PFSK-1 (cell line): Measurements from ENCODE around the gene FARP2.

Experiments used
- FOXP2 ChIP-seq: optimal IDR thresholded peaks from 2 replicates; pipeline ENCODE3; 2011; ENCODE audit warnings: borderline replicate concordance, control low read depth, inconsistent platforms; ENCODE audit not compliant: insufficient read depth; ENCODE audit errors: extremely low read length, extremely low read depth
- POLR2AphosphoS5 ChIP-seq: IDR thresholded peaks from 2 replicates; pipeline ENCODE4 v1.6.1; 2012; ENCODE audit warnings: low read depth, mild to moderate bottlenecking, control low read depth, low read length, moderate library complexity
- SIN3A ChIP-seq: IDR thresholded peaks from 2 replicates; pipeline ENCODE4 v1.6.1; 2012; ENCODE audit warnings: mild to moderate bottlenecking, low read length, moderate library complexity, borderline replicate concordance; ENCODE audit not compliant: insufficient read depth
- TAF1 ChIP-seq: IDR thresholded peaks from 2 replicates; pipeline ENCODE4 v1.6.1; 2012; ENCODE audit warnings: low read length, control low read depth, borderline replicate concordance; ENCODE audit not compliant: insufficient read depth
- TF ChIP-seq, protein P1 (sequence below), 2 experiments: IDR thresholded peaks; 2 replicates each; pipeline versions ENCODE4 v1.6.1 to v1.8.0; 2011 to 2012; ENCODE audit warnings: low read depth in 2 of 2, low read length in 2 of 2, control low read depth in 1 of 2, inconsistent platforms in 1 of 2, mild to moderate bottlenecking in 1 of 2, moderate library complexity in 1 of 2; ENCODE audit not compliant: insufficient read depth in 1 of 2

The FARP2 gene

DNA sequence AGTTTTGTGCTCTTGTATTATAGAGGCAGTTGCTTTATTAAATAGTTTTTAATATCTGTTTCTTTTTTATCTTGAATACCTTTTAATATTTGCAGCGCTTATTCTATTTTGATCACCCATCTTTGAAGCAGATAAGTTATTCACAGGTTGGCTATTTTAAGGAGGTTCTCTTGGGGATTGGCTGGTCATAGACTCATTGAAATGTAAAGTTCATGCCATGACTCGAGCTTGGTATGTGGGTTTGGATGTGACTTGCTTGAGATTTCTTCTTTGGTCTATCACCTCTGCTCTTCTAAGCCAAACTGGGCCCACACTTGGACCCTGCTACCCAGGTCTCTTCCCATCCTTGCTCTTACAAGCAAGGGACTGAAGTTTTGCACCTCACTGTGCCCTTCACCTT, 33.6 kb downstream of the FARP2 start:
- TF ChIP-seq, protein P1, sequence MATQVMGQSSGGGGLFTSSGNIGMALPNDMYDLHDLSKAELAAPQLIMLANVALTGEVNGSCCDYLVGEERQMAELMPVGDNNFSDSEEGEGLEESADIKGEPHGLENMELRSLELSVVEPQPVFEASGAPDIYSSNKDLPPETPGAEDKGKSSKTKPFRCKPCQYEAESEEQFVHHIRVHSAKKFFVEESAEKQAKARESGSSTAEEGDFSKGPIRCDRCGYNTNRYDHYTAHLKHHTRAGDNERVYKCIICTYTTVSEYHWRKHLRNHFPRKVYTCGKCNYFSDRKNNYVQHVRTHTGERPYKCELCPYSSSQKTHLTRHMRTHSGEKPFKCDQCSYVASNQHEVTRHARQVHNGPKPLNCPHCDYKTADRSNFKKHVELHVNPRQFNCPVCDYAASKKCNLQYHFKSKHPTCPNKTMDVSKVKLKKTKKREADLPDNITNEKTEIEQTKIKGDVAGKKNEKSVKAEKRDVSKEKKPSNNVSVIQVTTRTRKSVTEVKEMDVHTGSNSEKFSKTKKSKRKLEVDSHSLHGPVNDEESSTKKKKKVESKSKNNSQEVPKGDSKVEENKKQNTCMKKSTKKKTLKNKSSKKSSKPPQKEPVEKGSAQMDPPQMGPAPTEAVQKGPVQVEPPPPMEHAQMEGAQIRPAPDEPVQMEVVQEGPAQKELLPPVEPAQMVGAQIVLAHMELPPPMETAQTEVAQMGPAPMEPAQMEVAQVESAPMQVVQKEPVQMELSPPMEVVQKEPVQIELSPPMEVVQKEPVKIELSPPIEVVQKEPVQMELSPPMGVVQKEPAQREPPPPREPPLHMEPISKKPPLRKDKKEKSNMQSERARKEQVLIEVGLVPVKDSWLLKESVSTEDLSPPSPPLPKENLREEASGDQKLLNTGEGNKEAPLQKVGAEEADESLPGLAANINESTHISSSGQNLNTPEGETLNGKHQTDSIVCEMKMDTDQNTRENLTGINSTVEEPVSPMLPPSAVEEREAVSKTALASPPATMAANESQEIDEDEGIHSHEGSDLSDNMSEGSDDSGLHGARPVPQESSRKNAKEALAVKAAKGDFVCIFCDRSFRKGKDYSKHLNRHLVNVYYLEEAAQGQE (IDR thresholded peaks at IDR 0.05; ENCODE audit: insufficient read depth in 1 of 2, low read depth in 2 of 2, low read length in 2 of 2), result no peak
- TF ChIP-seq TAF1 (no peak), FOXP2 (no peak), SIN3A (no peak), POLR2AphosphoS5 (no peak)

DNA sequence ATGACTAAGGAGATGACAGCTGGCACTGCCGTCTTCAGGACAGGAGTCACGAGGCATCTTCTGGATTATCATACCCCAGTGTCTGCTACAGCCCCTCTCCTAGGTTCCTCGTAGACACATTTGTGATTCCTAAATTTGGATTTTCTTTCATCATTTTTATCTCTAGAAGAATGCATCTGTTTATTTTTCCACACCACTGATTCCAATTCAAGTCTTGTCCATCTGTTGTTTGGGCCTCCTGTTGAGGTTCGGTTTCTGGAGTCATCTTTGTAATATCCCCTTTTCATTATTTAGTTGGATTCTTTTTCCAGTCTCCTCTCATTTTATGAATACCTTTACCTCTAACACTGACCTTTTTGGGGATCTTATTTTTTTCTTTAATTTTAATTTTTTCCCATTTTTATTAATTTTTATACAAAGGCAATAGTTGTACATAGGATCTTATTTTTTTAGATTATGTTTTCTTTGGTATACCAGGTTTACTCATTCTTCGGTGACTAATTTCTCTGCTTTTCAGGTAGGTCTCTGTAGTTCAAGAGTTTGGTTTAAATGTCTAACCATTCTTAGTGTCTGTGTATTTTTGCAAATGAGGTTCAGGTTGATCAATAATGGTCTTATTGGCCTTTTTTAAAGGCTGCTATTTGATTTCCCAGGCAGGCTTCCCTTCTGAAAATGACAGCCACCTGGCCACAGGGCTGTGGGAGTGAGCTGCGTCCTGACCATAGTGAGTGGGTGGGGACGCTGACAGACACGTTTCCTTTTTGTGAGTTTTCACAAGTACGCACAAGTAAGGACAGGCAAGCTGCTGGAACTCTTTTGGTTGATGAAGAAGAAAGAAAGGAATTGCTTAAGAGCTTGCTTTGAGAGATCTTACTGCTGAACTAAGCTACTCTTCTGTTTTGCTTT, 34.5 kb downstream of the FARP2 start:
- TF ChIP-seq TAF1 (no peak), FOXP2 (no peak)

DNA sequence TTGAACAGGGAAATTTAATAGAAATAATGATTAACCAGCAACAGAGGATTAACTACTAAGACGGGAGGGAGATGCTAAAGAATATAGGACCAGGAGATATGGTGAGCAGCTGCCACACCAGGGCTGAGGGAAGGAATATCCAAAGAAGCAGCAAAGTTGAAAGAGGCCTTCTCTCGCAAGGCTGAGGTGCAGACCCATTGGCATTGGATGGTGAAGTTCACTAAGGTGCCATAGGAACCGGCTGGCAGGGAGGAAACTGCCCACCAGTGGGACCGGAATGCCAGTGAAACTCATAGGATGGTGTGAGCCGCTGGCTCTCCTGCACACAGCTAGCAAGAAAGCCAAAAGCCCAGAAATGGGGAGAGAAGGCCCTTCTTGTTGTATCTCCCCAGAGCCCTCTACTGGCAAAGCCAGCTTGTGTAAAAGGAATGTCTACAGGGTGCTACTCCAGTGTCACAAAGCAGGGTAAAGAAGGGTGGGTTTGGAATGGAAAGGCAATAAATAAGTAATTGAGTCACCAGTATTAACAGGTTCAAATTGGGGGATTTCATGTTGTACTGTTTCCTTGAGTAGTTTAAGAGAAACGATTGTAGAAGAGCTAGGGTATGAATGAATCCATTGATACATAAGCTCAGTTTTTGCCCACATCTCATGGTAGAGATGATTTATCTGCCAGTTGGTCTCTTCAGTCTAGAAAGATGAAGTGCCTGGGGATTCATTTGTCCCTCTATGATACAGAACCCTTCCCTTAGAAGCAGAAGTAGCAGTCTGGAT, 36.0 kb downstream of the FARP2 start:
- TF ChIP-seq, protein P1 (IDR thresholded peaks at IDR 0.05; ENCODE audit: insufficient read depth in 1 of 2, low read depth in 2 of 2, low read length in 2 of 2), result no peak
- TF ChIP-seq TAF1 (no peak), POLR2AphosphoS5 (no peak), FOXP2 (no peak), SIN3A (no peak)

DNA sequence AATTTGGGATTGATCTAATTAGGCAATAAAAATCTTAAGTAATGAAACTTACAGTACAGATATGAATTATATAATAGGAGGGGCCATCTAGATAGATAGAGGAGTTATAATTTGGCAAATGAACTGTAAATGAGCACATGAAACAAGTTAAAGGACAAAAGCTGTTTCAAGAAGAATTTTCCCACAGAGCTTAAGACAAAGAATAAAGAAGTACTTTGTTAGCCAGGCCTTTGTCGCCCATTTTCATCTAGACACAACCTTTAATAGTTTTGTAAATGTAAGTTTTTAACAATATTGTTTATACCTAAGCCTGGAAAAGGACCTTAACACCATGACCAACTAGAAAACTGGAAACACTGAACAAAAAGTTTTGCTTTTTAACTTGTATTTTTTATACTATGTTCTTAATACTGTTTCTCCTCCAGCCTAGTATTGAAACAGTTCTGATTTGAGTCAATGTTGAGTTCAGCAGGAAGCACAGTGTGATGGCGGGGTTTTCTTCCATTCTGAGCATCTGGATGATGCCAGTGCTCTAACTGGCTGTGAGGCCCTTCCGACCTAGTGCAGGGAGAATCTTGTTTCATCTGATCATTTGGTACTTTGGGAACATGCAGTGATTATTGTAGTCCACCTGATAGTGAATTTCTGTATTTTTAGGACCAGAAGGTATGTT, 37.6 kb downstream of the FARP2 start:
- TF ChIP-seq SIN3A (no peak), FOXP2 (no peak), POLR2AphosphoS5 (no peak), TAF1 (no peak)
- TF ChIP-seq, protein P1 (IDR thresholded peaks at IDR 0.05; ENCODE audit: insufficient read depth in 1 of 2, low read depth in 2 of 2, low read length in 2 of 2), result no peak
